Breast epithelium (tissue), 4 donors: Measurements from ENCODE around the gene ANK2. TPM values are rescaled to one million over a fixed set of nuclear protein-coding genes. Genes with fewer than 3 reads are reported as not detected.

Source experiments
- DNase-seq, 2 donors: peaks; one replicate each; pipeline ENCODE4 v3.0.0-alpha.2; 2019; ENCODE audit warnings: low spot score in 2 of 2
- H3K27ac ChIP-seq, 2 donors: fragments of 200-600 bp; sonication (generic) in 1 of 2; one replicate each; pipeline ENCODE4 v1.5.1; 2016 to 2019; ENCODE audit warnings: mild to moderate bottlenecking in 1 of 2
- H3K27me3 ChIP-seq, 2 donors: fragments of 200-600 bp; sonication (generic) in 1 of 2; one replicate each; pipeline versions ENCODE4 v1.5.1 to v1.6.0; 2017 to 2019; ENCODE audit warnings: control low read depth in 1 of 2, mild to moderate bottlenecking in 1 of 2
- H3K36me3 ChIP-seq: fragments of 200-600 bp; one replicate; pipeline ENCODE4 v1.5.1; 2019
- H3K4me1 ChIP-seq, 2 donors: fragments of 200-600 bp; sonication (generic); one replicate each; pipeline ENCODE4 v1.5.1; 2016 to 2019; ENCODE audit warnings: control low read depth in 1 of 2
- H3K4me3 ChIP-seq, 3 donors: fragments of 200-600 bp; sonication (generic); 1 replicate in 2 of 3; 2 replicates in 1 of 3; pipeline ENCODE4 v1.5.1; 2016 to 2019; ENCODE audit warnings: mild to moderate bottlenecking in 3 of 3, moderate library complexity in 2 of 3
- H3K9me3 ChIP-seq, 2 donors: fragments of 200-600 bp; sonication (generic) in 1 of 2; one replicate each; pipeline ENCODE4 v1.5.1; 2016 to 2019; ENCODE audit warnings: control low read depth in 1 of 2
- POLR2A ChIP-seq: fragments of 450-650 bp; IDR thresholded peaks from one replicate; pipeline ENCODE4 v1.6.1; 2016; ENCODE audit warnings: antibody characterized with exemption, mild to moderate bottlenecking, moderate library complexity
- POLR2AphosphoS5 ChIP-seq, 3 donors: sonication (generic); formaldehyde crosslinking; IDR thresholded peaks; one replicate each; pipeline ENCODE4 v1.6.1; 2017; ENCODE audit warnings: antibody characterized with exemption in 3 of 3
- intact Hi-C: fragments of 100-400 bp; cut with DNase I; formaldehyde crosslinking; loops from one replicate; pipeline ENCODE4 v1.15.1; 2023; ENCODE audit warnings: low total_unique reads
- total RNA-seq, 3 donors: library from RNA; depleted of rRNA; stranded (reverse); fragments of >200 nt; gene quantifications; one replicate each; pipeline ENCODE4 v1.1.0, GENCODE V29; 2016
- TF ChIP-seq, protein P1 (sequence below), 3 donors: fragments of 450-650 bp; IDR thresholded peaks; one replicate each; pipeline ENCODE4 v1.5.1; 2016 to 2017; ENCODE audit warnings: antibody characterized with exemption in 3 of 3, mild to moderate bottlenecking in 3 of 3, moderate library complexity in 3 of 3

ANK2 gene
- total RNA-seq, 3 donors from 2014 or later: 22.0 to 145 (median 36.7) TPM

- TF ChIP-seq POLR2A (no peak), POLR2AphosphoS5 (IDR thresholded peaks at IDR 0.05) (no peak)
- TF ChIP-seq, protein P1, sequence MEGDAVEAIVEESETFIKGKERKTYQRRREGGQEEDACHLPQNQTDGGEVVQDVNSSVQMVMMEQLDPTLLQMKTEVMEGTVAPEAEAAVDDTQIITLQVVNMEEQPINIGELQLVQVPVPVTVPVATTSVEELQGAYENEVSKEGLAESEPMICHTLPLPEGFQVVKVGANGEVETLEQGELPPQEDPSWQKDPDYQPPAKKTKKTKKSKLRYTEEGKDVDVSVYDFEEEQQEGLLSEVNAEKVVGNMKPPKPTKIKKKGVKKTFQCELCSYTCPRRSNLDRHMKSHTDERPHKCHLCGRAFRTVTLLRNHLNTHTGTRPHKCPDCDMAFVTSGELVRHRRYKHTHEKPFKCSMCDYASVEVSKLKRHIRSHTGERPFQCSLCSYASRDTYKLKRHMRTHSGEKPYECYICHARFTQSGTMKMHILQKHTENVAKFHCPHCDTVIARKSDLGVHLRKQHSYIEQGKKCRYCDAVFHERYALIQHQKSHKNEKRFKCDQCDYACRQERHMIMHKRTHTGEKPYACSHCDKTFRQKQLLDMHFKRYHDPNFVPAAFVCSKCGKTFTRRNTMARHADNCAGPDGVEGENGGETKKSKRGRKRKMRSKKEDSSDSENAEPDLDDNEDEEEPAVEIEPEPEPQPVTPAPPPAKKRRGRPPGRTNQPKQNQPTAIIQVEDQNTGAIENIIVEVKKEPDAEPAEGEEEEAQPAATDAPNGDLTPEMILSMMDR (IDR thresholded peaks at IDR 0.05): no peak
- intact Hi-C loops: loop anchor here (10.0 kb wide), 1 partner anchor 380 kb away; the partner anchor contains the start of gene CAMK2D
- Histone ChIP-seq H3K4me3 (no peak overlapping the region), H3K27me3 (no peaks in the 10 kb centered on the region), H3K36me3 (no peaks in the 10 kb centered on the region), H3K4me1 (no peaks in the 10 kb centered on the region), H3K9me3 (no peaks in the 10 kb centered on the region), H3K27ac (peak overlapping the region in 1 of 2 donors; percentile 58)
- DNase-seq: no peak
These were observed 335.1 kb downstream of the ANK2 start for GRCh38 chr4:113384600-113384999.

DNA sequence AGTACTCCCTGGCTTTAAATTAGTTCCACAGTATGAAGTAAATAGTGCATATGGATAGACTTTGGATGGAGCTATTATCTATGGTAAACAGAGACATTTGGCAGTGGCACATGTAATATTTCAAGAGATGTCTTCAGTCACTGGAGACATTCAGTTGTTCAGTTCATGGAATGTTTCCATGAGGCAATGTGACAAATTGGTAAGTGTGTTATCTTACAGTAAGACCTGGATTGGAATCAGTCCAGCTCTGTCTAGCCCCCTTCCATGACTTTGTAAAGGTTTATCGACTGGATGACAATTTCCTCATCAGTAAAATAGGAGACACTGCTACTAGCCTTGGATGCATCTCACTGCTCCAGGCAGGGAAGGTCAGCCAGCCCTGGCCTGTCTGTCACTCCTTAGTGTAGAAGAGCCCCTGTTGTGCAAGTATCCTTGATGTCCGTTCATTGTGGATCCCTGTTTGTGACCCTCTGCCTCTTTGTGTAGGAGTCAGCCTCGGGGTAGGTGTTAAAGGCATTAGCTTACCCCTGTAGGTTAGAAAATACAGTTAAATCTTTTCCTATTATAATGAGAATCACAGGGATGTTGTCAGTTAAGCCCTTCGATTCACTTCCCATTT, 335.9 kb downstream of the ANK2 start:
- H3K9me3 ChIP-seq: no peaks in the 10 kb centered on the region
- no peak overlapping the region for H3K4me3 ChIP-seq
- no peaks in the 10 kb centered on the region for H3K36me3 ChIP-seq
- no peaks in the 10 kb centered on the region for H3K4me1 ChIP-seq
- DNase-seq: no peak
- TF ChIP-seq POLR2AphosphoS5 (IDR thresholded peaks at IDR 0.05) (no peak), POLR2A (no peak)
- TF ChIP-seq, protein P1 (IDR thresholded peaks at IDR 0.05): no peak
- intact Hi-C loops: loop anchor here (10.0 kb wide), 1 partner anchor 379 kb away; the partner anchor contains the start of gene CAMK2D
- H3K27me3 ChIP-seq: no peaks in the 10 kb centered on the region
- H3K27ac ChIP-seq: peak overlapping the region in 1 of 2 donors; percentile 58

DNA sequence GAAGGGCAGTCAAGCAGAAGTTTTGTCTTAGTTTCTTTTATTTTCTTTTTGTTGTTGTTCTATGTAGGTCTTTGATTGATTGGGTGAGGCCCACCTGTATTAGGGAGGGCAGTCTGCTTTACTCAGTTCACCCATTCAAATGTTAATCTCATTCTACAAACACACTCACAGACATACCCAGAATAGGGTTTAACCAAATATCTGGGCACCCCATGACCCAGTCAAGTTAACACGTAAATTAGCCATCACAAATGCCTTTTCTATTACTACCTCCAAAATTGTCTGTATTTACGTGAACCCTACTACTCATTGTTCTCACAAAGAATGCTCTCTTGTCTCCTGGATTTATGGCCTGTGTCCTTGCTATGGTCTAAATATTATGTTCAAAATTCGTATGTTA, 339.7 kb downstream of the ANK2 start:
- H3K27me3 ChIP-seq: no peaks in the 10 kb centered on the region
- H3K9me3 ChIP-seq: no peaks in the 10 kb centered on the region
- no peak overlapping the region for H3K4me3 ChIP-seq
- H3K4me1 ChIP-seq: no peaks in the 10 kb centered on the region
- intact Hi-C loops: loop anchor here (10.0 kb wide), 1 partner anchor 376 kb away; the partner anchor contains the start of gene CAMK2D
- no peak for DNase-seq
- TF ChIP-seq POLR2AphosphoS5 (IDR thresholded peaks at IDR 0.05) (no peak), POLR2A (no peak)
- TF ChIP-seq, protein P1 (IDR thresholded peaks at IDR 0.05): no peak
- H3K36me3 ChIP-seq: no peaks in the 10 kb centered on the region
- H3K27ac ChIP-seq: no peak overlapping the region

- H3K27me3 ChIP-seq: no peaks in the 10 kb centered on the region
- no peaks in the 10 kb centered on the region for H3K4me1 ChIP-seq
- H3K9me3 ChIP-seq: no peaks in the 10 kb centered on the region
- DNase-seq: no peak
- TF ChIP-seq POLR2AphosphoS5 (IDR thresholded peaks at IDR 0.05): no peak
- no peak for TF ChIP-seq POLR2A
- TF ChIP-seq, protein P1 (IDR thresholded peaks at IDR 0.05): no peak
- no peak overlapping the region for H3K27ac ChIP-seq
- no peak overlapping the region for H3K4me3 ChIP-seq
- intact Hi-C loops: no loop called here
- no peaks in the 10 kb centered on the region for H3K36me3 ChIP-seq
These were observed 341.4 kb downstream of the ANK2 start for GRCh38 chr4:113390850-113391249.

DNA sequence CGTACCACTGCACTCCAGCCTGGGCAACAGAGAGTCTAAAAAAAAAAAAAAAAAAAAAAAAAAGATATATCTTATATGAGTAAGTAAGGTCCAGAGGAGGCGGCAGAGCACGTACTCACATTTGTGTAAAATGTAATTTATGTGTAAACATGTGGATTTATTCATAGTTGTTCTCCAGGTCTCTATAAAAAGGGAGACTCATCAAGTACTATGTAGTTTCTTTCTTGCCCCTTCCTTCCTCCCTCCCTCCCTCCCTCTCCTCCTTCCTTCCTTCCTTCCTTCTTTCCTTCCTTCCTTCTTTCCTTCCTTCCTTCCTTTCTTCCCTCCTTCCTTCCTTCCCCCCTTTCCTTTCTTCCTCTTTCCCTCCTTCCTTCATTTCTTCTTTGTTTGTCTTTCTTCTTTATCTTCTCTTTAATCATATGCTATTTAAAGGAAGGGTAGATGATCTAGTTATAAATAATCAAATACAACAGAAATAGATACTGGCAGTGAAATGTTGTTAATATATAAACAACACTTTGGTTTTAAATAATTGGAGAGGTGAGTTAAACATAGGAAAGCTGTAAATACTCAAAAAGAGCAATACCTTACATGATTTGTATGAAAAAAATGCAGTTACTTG, 344.8 kb downstream of the ANK2 start:
- no peak overlapping the region for H3K4me3 ChIP-seq
- no peaks in the 10 kb centered on the region for H3K36me3 ChIP-seq
- no peak for DNase-seq
- H3K27me3 ChIP-seq: no peaks in the 10 kb centered on the region
- no peaks in the 10 kb centered on the region for H3K9me3 ChIP-seq
- no peaks in the 10 kb centered on the region for H3K4me1 ChIP-seq
- intact Hi-C loops: no loop called here
- no peak overlapping the region for H3K27ac ChIP-seq
- TF ChIP-seq, protein P1 (IDR thresholded peaks at IDR 0.05): no peak
- TF ChIP-seq POLR2A (no peak), POLR2AphosphoS5 (IDR thresholded peaks at IDR 0.05) (no peak)
